Neutrophil (primary cell): ENCODE data around the gene CCDC86.
"Not testable (repeated sequence)": the region's sequence is repeated elsewhere in the genome, so short reads cannot be mapped to it uniquely, and the experiment has no call there.

Experiments used
- H3K27ac ChIP-seq: fragments of 200-600 bp; sonication (generic); 2 replicates; pipeline ENCODE4 v1.5.1; 2016; ENCODE audit warnings: mild to moderate bottlenecking, moderate library complexity
- H3K27me3 ChIP-seq: fragments of 200-600 bp; sonication (generic); 2 replicates; pipeline ENCODE4 v1.6.0; 2016; ENCODE audit warnings: mild to moderate bottlenecking
- H3K36me3 ChIP-seq: fragments of 200-600 bp; sonication (generic); 2 replicates; pipeline ENCODE4 v1.5.1; 2017
- H3K4me1 ChIP-seq, 2 experiments: fragments of 200-600 bp in 1 of 2; sonication (generic) in 1 of 2; 1 replicate in 1 of 2; 2 replicates in 1 of 2; pipeline versions ENCODE4 v1.5.1 to v1.6.1; 2013 to 2016; ENCODE audit warnings: low read depth in 1 of 2, low read length in 1 of 2, mild to moderate bottlenecking in 1 of 2, moderate library complexity in 1 of 2; ENCODE audit not compliant: control insufficient read depth in 1 of 2, insufficient read depth in 1 of 2
- H3K4me3 ChIP-seq, 2 experiments: fragments of 200-600 bp in 1 of 2; sonication (generic) in 1 of 2; 1 replicate in 1 of 2; 2 replicates in 1 of 2; pipeline ENCODE4 v1.5.1; 2013 to 2016; ENCODE audit warnings: low read depth in 1 of 2, low read length in 1 of 2, mild to moderate bottlenecking in 1 of 2, moderate library complexity in 1 of 2
- H3K9me3 ChIP-seq: fragments of 200-600 bp; sonication (generic); 2 replicates; pipeline ENCODE4 v1.5.1; 2016
- TF ChIP-seq, protein P1 (sequence below): fragments of 200-600 bp; sonication (generic); IDR thresholded peaks from 2 replicates; pipeline ENCODE4 v1.5.1; 2016; ENCODE audit warnings: antibody characterized with exemption

CCDC86 gene

DNA sequence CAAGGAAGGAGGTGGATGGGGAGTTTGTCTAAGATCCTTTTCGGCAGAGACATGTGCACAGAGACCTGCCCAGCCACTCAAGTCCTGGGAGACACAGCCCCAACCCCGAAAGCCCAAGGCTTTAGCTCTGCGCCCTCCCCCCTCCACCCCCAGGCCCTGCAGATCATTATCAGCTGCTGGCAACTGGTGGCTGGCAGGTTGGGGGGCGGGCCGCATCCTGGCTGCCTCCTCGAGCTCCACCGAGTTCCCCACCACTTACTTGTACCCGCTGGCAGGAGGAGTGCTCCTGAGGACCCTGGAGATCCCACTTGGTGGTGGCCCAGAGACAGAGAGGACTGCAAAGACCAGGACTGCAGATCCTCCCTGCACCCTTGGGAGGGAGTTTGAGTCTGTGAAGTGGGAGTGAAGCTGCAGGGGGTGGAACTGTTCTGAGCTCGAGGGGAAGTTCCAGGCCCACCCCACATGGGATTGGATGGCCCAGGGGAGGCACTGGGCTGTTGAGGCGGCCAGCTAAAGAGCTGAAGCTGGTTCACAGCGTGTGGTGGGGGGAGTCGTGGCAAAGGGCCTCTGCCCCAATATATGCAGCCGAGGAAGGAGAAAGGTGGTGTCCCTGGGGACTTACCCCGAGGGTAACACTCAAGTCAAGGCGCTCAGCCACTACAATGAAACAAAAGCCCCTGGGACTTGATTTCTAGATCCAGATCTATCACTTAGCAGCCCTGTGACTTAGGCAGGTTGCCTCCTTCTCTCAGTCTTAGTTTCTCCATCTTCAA lies 19.9 kb upstream of the CCDC86 start:
- no peak overlapping the region for H3K4me3 ChIP-seq
- no peaks in the 10 kb centered on the region for H3K9me3 ChIP-seq
- H3K27ac ChIP-seq, result no peak overlapping the region
- H3K4me1 ChIP-seq, result no peaks in the 10 kb centered on the region
- TF ChIP-seq, protein P1, sequence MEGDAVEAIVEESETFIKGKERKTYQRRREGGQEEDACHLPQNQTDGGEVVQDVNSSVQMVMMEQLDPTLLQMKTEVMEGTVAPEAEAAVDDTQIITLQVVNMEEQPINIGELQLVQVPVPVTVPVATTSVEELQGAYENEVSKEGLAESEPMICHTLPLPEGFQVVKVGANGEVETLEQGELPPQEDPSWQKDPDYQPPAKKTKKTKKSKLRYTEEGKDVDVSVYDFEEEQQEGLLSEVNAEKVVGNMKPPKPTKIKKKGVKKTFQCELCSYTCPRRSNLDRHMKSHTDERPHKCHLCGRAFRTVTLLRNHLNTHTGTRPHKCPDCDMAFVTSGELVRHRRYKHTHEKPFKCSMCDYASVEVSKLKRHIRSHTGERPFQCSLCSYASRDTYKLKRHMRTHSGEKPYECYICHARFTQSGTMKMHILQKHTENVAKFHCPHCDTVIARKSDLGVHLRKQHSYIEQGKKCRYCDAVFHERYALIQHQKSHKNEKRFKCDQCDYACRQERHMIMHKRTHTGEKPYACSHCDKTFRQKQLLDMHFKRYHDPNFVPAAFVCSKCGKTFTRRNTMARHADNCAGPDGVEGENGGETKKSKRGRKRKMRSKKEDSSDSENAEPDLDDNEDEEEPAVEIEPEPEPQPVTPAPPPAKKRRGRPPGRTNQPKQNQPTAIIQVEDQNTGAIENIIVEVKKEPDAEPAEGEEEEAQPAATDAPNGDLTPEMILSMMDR, result no peak
- no peaks in the 10 kb centered on the region for H3K36me3 ChIP-seq
- peaks cover 5% of the 10 kb centered on the region for H3K27me3 ChIP-seq

DNA sequence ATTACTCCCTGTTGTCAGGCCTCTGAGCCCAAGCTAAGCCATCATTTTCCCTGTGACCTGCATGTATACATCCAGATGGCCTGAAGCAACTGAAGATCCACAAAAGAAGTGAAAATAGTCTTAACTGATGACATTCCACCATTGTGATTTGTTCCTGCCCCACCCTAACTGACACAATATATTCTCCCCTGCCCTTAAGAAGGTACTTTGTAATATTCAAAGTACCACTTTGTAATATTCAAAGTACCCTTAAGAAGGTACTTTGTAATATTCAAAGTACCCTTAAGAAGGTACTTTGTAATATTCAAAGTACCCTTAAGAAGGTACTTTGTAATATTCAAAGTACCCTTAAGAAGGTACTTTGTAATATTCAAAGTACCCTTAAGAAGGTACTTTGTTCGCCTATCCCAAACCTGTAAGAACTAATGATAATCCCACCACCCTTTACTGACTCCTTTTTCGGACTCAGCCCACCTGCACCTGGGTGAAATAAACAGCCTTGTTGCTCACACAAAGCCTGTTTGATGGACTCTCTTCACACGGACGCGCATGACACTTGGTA lies 18.1 kb upstream of the CCDC86 start:
- H3K27me3 ChIP-seq, H3K9me3 ChIP-seq, H3K36me3 ChIP-seq, H3K27ac ChIP-seq, H3K4me3 ChIP-seq, H3K4me1 ChIP-seq: not testable (repeated sequence)

DNA sequence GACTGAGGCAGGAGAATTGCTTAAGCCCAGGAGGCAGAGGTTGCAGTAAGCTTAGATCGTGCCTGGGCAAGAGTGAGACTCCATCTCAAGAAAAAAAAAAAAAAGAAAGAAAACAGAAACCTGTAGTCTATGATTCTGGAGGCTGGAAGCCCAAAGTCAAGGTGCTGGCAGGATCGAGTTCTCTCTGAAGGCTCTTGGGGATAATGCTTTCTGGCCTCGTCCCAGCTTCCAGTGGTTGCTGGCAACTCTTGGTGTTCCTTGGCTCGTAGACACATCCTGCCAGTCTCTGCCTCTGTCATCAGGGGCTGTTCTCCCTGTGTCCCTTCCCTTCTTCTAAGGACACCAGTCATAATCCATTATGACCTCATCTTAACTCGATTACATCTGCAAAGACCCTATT lies 16.8 kb upstream of the CCDC86 start:
- Histone ChIP-seq H3K4me3 (no peak overlapping the region), H3K36me3 (no peaks in the 10 kb centered on the region)
- TF ChIP-seq, protein P1, result no peak

DNA sequence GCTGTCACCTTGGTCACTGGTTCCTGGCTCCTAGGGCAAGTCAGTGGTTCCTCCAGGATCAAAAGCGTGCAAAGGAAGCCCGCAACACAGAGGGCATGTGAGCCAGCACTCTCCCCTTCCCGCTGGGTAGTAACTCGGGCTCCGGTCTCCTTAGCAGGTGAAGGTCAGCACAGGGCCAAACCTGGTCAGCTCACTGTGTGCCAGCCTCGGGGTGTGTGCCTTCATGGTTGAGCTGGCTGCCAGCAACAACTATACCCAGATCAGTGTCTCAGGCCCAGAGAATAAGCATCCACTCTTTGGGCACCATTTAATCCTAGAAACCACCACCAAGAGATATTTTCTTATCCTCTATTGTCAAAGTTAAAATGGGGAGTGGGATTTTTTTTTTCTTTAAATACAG lies 16.1 kb upstream of the CCDC86 start:
- Histone ChIP-seq H3K36me3 (no peaks in the 10 kb centered on the region), H3K4me3 (no peak overlapping the region), H3K27me3 (peaks cover 5% of the 10 kb centered on the region), H3K9me3 (no peaks in the 10 kb centered on the region), H3K27ac (no peak overlapping the region), H3K4me1 (no peaks in the 10 kb centered on the region)
- TF ChIP-seq, protein P1, result no peak

More for the DNA sequence above, 16.8 kb upstream of the CCDC86 start:
- H3K27me3 ChIP-seq, result peaks cover 5% of the 10 kb centered on the region
- no peak overlapping the region for H3K27ac ChIP-seq
- H3K4me1 ChIP-seq, result no peaks in the 10 kb centered on the region
- H3K9me3 ChIP-seq, result no peaks in the 10 kb centered on the region

DNA sequence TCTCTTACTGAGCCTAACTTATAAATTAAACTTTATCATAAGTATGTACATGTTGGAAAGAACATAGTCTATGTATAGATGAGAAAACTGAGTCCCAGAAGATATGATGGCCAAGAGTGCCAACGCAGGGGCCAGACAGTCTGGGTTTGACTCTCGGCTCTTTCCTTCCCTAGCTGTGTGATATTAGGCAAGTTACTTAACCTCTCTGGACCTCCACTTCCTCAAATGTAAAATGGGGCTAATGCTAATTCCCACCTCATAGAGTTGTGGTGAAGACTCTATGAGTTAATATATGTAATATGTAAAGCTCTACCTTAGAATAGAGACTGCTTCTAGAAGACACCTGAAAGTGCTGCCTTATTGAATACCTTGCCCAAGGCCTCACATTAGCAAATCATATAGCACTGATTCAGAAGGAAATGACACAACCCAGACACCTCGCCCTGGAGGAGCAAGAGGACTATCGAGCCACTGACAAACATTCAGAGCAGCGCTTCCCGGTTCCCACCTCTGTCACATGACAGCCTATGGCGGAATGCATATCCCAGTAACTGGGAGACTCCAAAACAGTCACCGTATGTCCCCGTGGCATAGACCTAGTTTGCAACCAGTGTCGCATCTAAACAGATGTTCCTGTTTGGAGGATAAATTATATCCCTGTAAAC lies 11.3 kb upstream of the CCDC86 start:
- H3K27ac ChIP-seq, result no peak overlapping the region
- H3K4me1 ChIP-seq, result no peaks in the 10 kb centered on the region
- no peak overlapping the region for H3K4me3 ChIP-seq
- TF ChIP-seq, protein P1, result no peak
- no peaks in the 10 kb centered on the region for H3K36me3 ChIP-seq
- peaks cover 20% of the 10 kb centered on the region for H3K27me3 ChIP-seq
- H3K9me3 ChIP-seq, result no peaks in the 10 kb centered on the region

DNA sequence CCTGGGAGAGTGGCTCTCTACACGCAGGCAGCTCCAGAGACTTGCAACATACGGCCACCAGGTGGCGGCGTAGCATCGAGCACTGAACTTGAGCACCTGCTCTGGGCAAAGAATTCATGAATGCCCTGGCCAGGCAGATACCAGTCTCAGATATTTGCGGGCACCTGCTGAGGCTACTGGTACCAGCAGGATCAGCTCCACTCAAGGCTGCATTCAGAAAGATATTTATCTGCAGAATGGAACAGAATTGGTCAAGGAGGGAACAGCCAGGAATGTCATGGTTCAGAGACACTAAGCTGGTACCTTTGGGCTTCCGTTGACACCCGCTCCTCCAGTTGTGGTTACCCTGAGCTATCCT lies 10.8 kb upstream of the CCDC86 start:
- Histone ChIP-seq H3K4me1 (no peaks in the 10 kb centered on the region), H3K36me3 (no peaks in the 10 kb centered on the region), H3K27ac (no peak overlapping the region), H3K4me3 (no peak overlapping the region), H3K9me3 (no peaks in the 10 kb centered on the region), H3K27me3 (peaks cover 20% of the 10 kb centered on the region)
- TF ChIP-seq, protein P1, result peak; percentile 76
